Measurements from ENCODE around the gene SH2D3A. TPM values are rescaled to one million over a fixed set of nuclear protein-coding genes. Genes with fewer than 3 reads are reported as not detected.
"Not testable (repeated sequence)": the region's sequence is repeated elsewhere in the genome, so short reads cannot be mapped to it uniquely, and the experiment has no call there.

Gene SH2D3A
- total and polyA plus RNA-seq, 4 donors = 0.20 to 1.7 (median 0.89) TPM

- Histone ChIP-seq H3K27ac (ENCODE audit: low read depth, low read length) (no peak overlapping the region), H3K4me3 (ENCODE audit: low read depth, low read length) (no peak overlapping the region), H3K36me3 (ENCODE audit: control insufficient read depth, insufficient read depth, low read length) (no peaks in the 10 kb centered on the region), H3K27me3 (ENCODE audit: control insufficient read depth, insufficient read depth, low read length) (no peaks in the 10 kb centered on the region), H3K9me3 (ENCODE audit: control insufficient read depth, insufficient read depth, low read length) (no peaks in the 10 kb centered on the region), H3K4me1 (ENCODE audit: control insufficient read depth, insufficient read depth, low read length) (no peaks in the 10 kb centered on the region)
- WGBS (ENCODE audit: insufficient coverage) = 94% methylated on average over 4 of the region's 11 CpGs
- peak in 1 of 6 donors; percentile 43 for DNase-seq (ENCODE audit: low read depth in 4 of 6, low spot score in 6 of 6)
Measured at GRCh38 chr19:6774821-6775707, 7.8 kb upstream of the SH2D3A start.

- no peak overlapping the region for H3K27ac ChIP-seq (ENCODE audit: low read depth, low read length)
- no peaks in the 10 kb centered on the region for H3K27me3 ChIP-seq (ENCODE audit: control insufficient read depth, insufficient read depth, low read length)
- DNase-seq (ENCODE audit: low read depth in 4 of 6, low spot score in 6 of 6) = no peak
- H3K36me3 ChIP-seq (ENCODE audit: control insufficient read depth, insufficient read depth, low read length) = no peaks in the 10 kb centered on the region
- 63% methylated on average over 5 of the region's 8 CpGs for WGBS (ENCODE audit: insufficient coverage)
- H3K4me1 ChIP-seq (ENCODE audit: control insufficient read depth, insufficient read depth, low read length) = no peaks in the 10 kb centered on the region
- no peaks in the 10 kb centered on the region for H3K9me3 ChIP-seq (ENCODE audit: control insufficient read depth, insufficient read depth, low read length)
- H3K4me3 ChIP-seq (ENCODE audit: low read depth, low read length) = peak overlapping the region; percentile 12
Measured at GRCh38 chr19:6773323-6773931, 6.2 kb upstream of the SH2D3A start.

GRCh38 chr19:6772866-6773322 is 5.7 kb upstream of the SH2D3A start:
- no peak overlapping the region for H3K27ac ChIP-seq (ENCODE audit: low read depth, low read length)
- H3K9me3 ChIP-seq (ENCODE audit: control insufficient read depth, insufficient read depth, low read length) = no peaks in the 10 kb centered on the region
- peaks cover 4% of the 10 kb centered on the region for H3K27me3 ChIP-seq (ENCODE audit: control insufficient read depth, insufficient read depth, low read length)
- no peak for DNase-seq (ENCODE audit: low read depth in 4 of 6, low spot score in 6 of 6)
- WGBS (ENCODE audit: insufficient coverage) = 71% methylated on average over 14 of the region's 14 CpGs
- H3K4me3 ChIP-seq (ENCODE audit: low read depth, low read length) = peak overlapping the region; percentile 12
- no peaks in the 10 kb centered on the region for H3K36me3 ChIP-seq (ENCODE audit: control insufficient read depth, insufficient read depth, low read length)
- peaks cover under 1% of the 10 kb centered on the region for H3K4me1 ChIP-seq (ENCODE audit: control insufficient read depth, insufficient read depth, low read length)

GRCh38 chr19:6772028-6772865 is 5.0 kb upstream of the SH2D3A start, which contains the start of gene VAV1:
Gene VAV1 (plus strand): TSS chr19:6772708. CDS start chr19:6772808, 100 bp downstream.
- no peaks in the 10 kb centered on the region for H3K36me3 ChIP-seq (ENCODE audit: control insufficient read depth, insufficient read depth, low read length)
- peak within 1 kb of the TSS; percentile 12 for H3K4me3 ChIP-seq (ENCODE audit: low read depth, low read length)

GRCh38 chr19:6771648-6772027 is 4.4 kb upstream of the SH2D3A start:
- peaks cover 16% of the 10 kb centered on the region for H3K27me3 ChIP-seq (ENCODE audit: control insufficient read depth, insufficient read depth, low read length)
- 88% methylated on average over 7 of the region's 7 CpGs for whole genome bisulfite sequencing (ENCODE audit: insufficient coverage)
- not testable (repeated sequence) for DNase-seq (ENCODE audit: low read depth in 4 of 6, low spot score in 6 of 6); H3K4me3 ChIP-seq (ENCODE audit: low read depth, low read length); H3K27ac ChIP-seq (ENCODE audit: low read depth, low read length); H3K9me3 ChIP-seq (ENCODE audit: control insufficient read depth, insufficient read depth, low read length); H3K36me3 ChIP-seq (ENCODE audit: control insufficient read depth, insufficient read depth, low read length)
- H3K4me1 ChIP-seq (ENCODE audit: control insufficient read depth, insufficient read depth, low read length) = peaks cover 10% of the 10 kb centered on the region

More at GRCh38 chr19:6772028-6772865, 5.0 kb upstream of the SH2D3A start, which contains the start of gene VAV1:
- Histone ChIP-seq H3K27me3 (ENCODE audit: control insufficient read depth, insufficient read depth, low read length) (peaks cover 10% of the 10 kb centered on the region), H3K27ac (ENCODE audit: low read depth, low read length) (no peak within 1 kb of the TSS), H3K4me1 (ENCODE audit: control insufficient read depth, insufficient read depth, low read length) (peaks cover 7% of the 10 kb centered on the region), H3K9me3 (ENCODE audit: control insufficient read depth, insufficient read depth, low read length) (no peaks in the 10 kb centered on the region)
- WGBS (ENCODE audit: insufficient coverage) = 70% methylated on average over 11 of the region's 25 CpGs
- DNase-seq (ENCODE audit: low read depth in 4 of 6, low spot score in 6 of 6) = no peak

GRCh38 chr19:6769006-6769619 is 1.9 kb upstream of the SH2D3A start:
- DNase-seq (ENCODE audit: low read depth in 4 of 6, low spot score in 6 of 6) = no peak
- H3K4me1 ChIP-seq (ENCODE audit: control insufficient read depth, insufficient read depth, low read length) = peaks cover 10% of the 10 kb centered on the region
- no peaks in the 10 kb centered on the region for H3K9me3 ChIP-seq (ENCODE audit: control insufficient read depth, insufficient read depth, low read length)
- no peak overlapping the region for H3K4me3 ChIP-seq (ENCODE audit: low read depth, low read length)
- WGBS (ENCODE audit: insufficient coverage) = 100% methylated on average over 2 of the region's 11 CpGs
- no peak overlapping the region for H3K27ac ChIP-seq (ENCODE audit: low read depth, low read length)
- H3K27me3 ChIP-seq (ENCODE audit: control insufficient read depth, insufficient read depth, low read length) = peaks cover 26% of the 10 kb centered on the region
- no peaks in the 10 kb centered on the region for H3K36me3 ChIP-seq (ENCODE audit: control insufficient read depth, insufficient read depth, low read length)

GRCh38 chr19:6768236-6768785 is 1.1 kb upstream of the SH2D3A start:
- peaks cover 10% of the 10 kb centered on the region for H3K4me1 ChIP-seq (ENCODE audit: control insufficient read depth, insufficient read depth, low read length)
- no peaks in the 10 kb centered on the region for H3K36me3 ChIP-seq (ENCODE audit: control insufficient read depth, insufficient read depth, low read length)
- peaks cover 26% of the 10 kb centered on the region for H3K27me3 ChIP-seq (ENCODE audit: control insufficient read depth, insufficient read depth, low read length)
- DNase-seq (ENCODE audit: low read depth in 4 of 6, low spot score in 6 of 6) = no peak
- WGBS (ENCODE audit: insufficient coverage) = 67% methylated on average over 6 of the region's 8 CpGs
- H3K4me3 ChIP-seq (ENCODE audit: low read depth, low read length) = no peak overlapping the region
- no peak overlapping the region for H3K27ac ChIP-seq (ENCODE audit: low read depth, low read length)
- no peaks in the 10 kb centered on the region for H3K9me3 ChIP-seq (ENCODE audit: control insufficient read depth, insufficient read depth, low read length)

GRCh38 chr19:6767081-6767356 is 216 bp downstream of the SH2D3A start:
- no peak for DNase-seq (ENCODE audit: low read depth in 4 of 6, low spot score in 6 of 6)

More at GRCh38 chr19:6767081-6767356, 216 bp downstream of the SH2D3A start:
- no peak overlapping the region for H3K4me3 ChIP-seq (ENCODE audit: low read depth, low read length)
- peaks cover 26% of the 10 kb centered on the region for H3K27me3 ChIP-seq (ENCODE audit: control insufficient read depth, insufficient read depth, low read length)
- no peaks in the 10 kb centered on the region for H3K9me3 ChIP-seq (ENCODE audit: control insufficient read depth, insufficient read depth, low read length)
- no peak overlapping the region for H3K27ac ChIP-seq (ENCODE audit: low read depth, low read length)
- peaks cover 10% of the 10 kb centered on the region for H3K4me1 ChIP-seq (ENCODE audit: control insufficient read depth, insufficient read depth, low read length)
- H3K36me3 ChIP-seq (ENCODE audit: control insufficient read depth, insufficient read depth, low read length) = no peaks in the 10 kb centered on the region
- 4% methylated on average over 15 of the region's 15 CpGs for WGBS (ENCODE audit: insufficient coverage)

Data from spinal cord (tissue), 10 donors.